Stimulated activated naive CD8-positive, alpha-beta T cell treated with anti-CD3 and anti-CD28 coated beads, Interleukin-15, Interleukin-2, amounts not matched to agents 100 U/mL and 50 U/mL, for 24 hours (primary cell): ENCODE results near the gene ARHGAP21.
A peak's percentile ranks its signal among the peaks of the same experiment; 100 is the strongest.
"Not testable (repeated sequence)": the region's sequence is repeated elsewhere in the genome, so short reads cannot be mapped to it uniquely, and the experiment has no call there.

ENCODE experiments used
- ATAC-seq: fragments of 150-1000 bp; cut with Tn5 transposase; one replicate; pipeline ENCODE4 v1.10.0; 2021
- DNase-seq: peaks from one replicate; pipeline ENCODE4 v3.0.0; 2021

Gene ARHGAP21

DNA sequence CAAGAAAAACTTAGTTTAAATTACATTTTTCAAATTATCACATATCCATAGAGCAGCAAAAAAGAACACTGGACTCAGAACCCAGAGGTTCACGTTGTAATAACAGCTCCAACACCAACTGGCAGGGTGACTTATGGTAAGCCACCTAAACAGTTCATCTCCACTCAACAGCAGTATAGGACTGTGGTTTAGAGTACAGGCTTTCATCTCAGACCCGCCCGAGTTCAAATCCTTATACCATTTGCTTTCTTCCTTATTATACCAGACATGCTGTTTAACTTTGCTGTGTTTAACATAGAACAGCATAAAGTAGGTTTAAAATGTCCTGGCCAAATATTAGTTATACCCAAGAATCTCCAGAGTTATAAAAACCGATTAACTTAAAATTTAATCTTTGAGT is 97.9 kb downstream of the ARHGAP21 start:
- DNase-seq, result no peak
- ATAC-seq, result no peak

DNA sequence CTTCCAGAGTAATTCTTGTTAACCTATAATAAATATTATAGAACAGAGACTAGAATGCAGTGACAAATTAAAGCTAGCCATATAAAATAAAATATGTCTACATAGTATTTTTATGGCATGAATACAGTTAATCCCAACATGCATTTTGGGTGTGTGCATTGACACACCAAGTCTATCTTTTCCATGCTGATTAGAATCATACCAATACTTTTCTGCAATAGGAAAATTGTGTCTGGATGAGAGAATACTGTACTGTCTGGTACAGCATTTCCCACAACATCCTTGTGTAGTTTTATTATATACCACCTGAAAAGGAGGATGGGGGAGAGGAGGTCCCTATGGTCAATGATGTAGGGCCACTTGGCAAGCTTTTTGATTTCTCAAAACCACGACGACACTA is 100.3 kb downstream of the ARHGAP21 start:
- ATAC-seq (no peak), DNase-seq (no peak)

DNA sequence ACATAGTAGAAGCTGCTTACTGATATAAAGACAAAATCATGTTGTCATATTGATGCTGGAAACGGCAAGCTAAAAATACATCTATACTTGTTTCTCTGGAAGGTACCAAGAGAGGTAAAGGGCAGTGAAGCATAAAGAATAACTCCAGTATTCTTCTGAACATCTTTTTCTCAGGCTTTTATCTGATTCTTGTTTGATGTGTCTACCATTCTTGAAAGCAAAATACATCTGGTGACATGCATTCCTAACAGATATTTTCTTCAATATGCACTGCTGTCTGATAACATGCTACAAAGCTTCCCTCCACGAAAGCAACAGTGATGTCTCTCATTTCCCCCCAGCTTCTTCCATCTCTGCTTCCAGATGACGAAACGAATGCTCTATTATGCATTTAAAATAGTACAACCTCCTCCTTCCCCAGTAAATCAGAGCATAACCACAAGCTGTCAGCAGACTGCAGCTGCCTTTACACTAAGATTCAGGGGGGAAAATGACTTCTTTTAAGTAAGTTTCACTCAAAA is 100.8 kb downstream of the ARHGAP21 start:
- DNase-seq, result no peak
- ATAC-seq, result no peak

DNA sequence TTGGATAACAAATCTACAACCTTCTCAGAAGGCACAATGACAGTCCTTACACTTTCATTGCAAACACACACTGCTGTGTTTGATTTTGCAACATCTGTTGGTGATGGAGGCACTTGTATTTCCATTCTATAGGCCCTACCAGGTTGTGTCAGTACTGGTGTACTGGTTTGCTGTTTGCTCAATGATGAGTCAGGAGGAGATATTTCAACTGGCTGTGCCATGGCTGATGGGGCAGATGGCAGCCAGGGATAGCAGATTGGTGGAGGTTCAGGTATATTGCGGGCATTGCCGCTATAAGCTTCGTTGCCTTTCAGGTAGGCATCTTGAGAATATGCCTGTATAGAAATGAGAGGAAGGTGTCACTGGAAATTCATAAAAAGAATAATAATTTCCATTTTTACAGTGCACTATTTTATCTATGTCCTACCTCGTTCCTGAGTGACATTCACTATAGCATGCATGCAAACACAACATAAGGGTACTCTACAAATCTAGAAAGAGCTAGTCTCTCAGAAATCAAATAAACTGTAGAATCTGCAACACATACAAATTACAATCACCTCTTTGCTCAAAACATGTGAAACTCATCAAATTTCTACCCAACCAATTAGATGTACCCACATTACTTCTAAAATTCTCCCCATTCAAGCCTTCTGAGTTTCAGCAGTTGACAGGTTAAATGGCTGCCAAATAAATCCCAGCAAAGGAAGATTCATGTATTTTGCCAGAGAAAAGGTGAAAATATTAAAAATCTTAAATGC is 102.5 kb downstream of the ARHGAP21 start:
- DNase-seq, ATAC-seq: not testable (repeated sequence)

DNA sequence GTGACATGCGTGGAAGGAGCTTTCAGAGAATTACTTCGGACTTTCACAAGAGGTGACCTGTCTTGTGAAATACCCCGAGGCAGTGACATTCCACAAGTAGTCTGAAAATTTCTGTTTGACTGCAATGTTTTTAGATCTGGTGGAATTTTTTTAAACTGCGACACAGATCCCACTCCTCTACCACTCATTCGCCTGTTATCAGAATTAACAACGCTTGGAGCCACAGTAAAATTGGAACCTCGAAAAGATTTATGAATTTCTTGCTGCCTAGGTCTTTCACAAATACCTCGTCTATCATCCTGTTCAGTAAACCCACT is 103.7 kb downstream of the ARHGAP21 start:
- DNase-seq, ATAC-seq: not testable (repeated sequence)

DNA sequence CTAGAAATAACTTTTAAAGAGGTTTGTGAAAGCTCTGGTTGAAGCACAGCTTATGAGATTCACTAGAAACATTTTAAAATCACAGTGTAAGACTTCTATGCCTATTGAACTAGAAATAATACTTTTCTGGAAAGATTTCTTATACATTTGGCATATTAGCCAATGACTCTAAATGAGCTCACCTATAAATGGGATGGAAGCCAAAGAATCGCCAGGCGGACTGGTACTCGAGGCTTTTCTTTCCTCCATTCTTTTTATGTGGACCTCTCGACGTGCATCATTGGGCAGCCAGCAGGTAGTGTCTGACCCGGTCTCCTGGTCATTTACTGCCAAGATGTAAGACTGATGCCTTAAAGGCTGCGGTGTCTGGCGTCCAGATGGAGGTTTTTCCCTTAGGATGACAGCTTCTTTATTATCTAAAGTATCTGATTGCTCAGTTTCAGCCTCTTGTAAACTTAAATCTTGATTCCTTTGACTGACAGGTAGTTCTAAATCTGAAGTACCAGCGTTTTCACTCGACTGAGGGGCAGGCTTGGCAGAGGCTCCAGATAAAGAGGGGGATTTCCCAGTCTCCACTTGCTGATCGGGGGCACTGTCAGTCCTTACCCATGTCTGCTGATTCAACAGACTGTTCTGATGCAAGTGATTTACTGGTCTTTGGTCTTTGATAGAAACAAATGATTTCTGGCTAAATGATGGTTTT is 104.2 kb downstream of the ARHGAP21 start:
- not testable (repeated sequence) for DNase-seq, ATAC-seq

DNA sequence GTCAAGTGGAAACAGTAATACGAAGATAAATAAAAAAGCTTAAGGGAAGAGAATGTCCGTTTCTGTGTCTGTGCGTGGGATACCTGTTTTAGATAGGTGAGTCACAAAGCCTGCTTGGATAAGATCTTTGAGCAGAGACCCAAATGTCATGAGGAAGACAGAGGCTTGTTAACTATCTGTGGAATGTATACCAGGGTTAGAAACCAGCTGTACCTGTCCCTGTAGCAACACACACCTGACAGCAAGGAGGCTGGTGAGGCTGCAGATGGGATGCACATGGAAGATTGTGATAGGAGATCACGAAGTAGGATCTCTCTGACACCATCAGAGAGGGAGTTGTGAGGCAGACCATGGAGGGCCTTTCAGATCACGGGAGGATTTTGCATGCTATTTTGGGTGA is 105.3 kb downstream of the ARHGAP21 start:
- DNase-seq (no peak), ATAC-seq (peak; percentile 42)

DNA sequence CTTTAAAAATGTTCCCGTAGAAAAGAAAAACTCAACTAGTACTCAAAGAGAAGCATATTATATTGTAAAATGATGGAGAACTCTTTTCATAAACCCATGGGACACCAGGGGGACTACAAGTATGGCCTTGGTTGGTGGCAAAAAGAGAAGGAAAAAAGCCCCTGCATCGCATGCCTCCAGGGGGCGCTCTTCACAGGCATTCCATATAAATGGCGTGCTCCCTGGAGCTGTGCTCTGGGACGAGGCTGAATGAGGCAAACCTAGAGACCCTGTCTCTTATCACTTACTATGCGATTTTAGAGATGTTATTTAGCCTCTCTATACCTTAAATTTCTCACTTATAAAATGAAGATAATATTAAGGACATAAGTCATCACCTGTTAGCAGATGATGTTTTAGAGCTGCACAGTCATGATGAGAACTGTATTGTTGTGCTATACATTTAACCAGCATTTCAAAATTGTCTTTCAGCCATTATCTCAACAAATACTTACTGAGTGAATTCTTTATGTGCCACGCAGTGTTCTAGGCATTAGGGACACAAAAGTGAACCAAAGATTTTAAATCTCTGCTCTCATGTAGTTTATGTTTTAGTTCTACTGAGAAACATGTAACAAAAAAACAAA is 105.8 kb downstream of the ARHGAP21 start:
- peak; percentile 35 for ATAC-seq
- peak; percentile 66 for DNase-seq

DNA sequence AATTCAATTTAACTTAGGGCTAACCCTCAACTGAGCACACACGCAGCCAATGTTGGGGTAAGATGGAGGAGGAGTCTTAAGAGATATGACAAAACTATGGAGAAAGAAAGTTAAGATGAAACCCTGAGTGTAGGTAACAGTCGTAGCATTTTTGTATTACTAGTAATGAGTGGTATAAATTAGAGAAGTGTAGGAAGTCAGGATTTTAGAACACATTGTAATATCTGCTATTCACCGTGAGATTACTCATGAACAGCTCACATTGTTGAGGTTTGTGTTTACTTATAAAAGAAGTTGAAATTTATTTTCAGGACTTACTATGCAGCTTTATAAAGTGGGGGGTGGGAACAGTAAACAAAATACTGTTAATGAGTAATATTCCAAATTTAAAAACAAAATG is 107.2 kb downstream of the ARHGAP21 start:
- ATAC-seq (no peak), DNase-seq (no peak)

DNA sequence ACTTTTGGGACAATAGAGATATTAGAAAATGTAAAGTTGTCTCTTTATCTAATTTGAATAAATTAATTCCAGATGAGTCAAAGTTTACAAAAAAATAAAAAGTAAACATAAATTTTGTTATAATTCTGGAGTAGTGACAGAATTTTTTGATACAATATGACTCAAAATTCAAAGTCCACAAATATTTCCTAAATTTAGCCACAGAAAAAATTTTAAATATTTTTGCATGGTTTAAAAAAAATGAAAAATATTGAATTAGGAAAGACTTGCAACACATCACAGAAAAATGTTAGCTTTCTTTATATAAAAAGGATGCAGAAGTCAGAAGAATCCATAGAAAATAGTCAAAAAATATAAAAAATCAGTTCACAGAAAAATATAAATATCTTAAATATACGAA is 117.7 kb downstream of the ARHGAP21 start:
- DNase-seq (no peak), ATAC-seq (no peak)

DNA sequence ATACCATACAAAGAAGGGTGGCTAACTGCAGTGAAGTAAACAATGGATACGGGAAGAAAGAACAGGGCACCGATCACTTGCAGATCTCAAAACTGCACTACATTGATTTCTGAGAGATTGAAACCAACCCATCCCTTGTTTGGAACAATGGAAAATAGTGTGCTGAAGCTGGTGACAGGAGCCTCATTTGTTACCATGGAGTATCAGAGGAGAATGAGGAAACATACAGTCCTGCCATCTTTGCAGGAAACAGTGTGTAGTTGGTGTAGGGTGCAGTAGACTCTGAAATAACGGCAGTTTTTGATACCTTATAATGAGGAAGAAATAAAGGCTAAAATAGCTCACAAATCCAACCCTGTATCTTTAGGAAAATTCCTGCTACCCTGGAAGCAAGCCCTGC is 118.5 kb downstream of the ARHGAP21 start:
- DNase-seq, result no peak
- ATAC-seq, result no peak

DNA sequence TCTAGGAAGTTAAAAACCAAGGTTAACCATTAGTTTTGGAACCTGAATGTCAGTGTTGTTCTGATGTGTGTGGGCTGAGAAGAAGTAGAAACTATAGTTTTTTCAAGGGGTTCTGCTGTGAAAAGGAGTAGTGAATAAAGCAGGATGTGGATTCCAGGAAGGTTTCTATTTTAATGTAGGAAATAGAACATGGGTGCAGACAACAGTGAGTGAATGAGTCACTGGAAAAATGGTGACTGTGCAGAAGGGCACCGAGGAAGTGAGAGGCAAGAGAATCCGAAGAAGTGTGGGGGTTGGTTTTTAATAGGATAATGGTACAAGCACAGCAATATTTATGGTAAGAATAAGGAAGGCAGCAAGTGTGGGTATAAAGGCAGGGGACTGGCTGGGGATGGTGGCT is 120.4 kb downstream of the ARHGAP21 start:
- ATAC-seq, result peak; percentile 85

DNA sequence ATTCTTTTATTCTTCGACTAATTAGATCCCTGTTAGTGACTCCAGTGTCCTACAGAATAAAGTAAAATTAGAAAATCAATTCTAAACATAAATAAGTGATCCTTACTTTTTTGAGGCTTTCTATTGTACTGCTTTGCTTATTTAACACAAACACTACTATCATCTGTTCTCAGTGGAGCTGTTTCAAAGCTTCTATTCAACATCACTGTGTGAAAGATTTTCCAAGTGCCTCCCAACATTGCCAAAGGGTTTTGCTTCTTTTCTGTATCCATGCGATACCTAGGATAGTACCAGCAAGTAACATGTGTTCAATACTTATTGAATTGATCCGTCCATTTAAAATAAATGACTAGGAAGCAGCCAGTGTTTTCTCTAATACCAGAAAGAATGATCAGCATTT is 125.7 kb downstream of the ARHGAP21 start:
- ATAC-seq, result no peak
- DNase-seq, result no peak

More for the DNA sequence above, 120.4 kb downstream of the ARHGAP21 start:
- no peak for DNase-seq

DNA sequence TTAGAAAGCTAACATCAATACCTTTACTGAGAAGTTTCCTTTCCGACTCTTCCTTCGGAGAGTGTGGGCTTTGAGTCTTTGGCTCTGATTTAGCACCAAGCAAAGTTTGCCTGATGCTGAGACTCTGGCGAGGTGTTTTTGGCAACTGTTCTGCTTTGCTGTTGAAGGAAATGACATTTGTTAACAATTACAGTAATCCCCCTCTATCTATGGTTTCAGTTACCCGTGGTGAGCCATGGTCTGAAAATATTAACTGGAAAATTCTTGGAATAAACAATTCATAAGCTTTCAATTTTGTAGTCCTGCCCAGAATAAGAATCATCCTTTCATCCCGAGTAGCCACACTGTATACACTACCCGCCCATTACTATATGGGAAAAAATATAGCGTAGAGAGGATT is 126.3 kb downstream of the ARHGAP21 start:
- ATAC-seq, result no peak
- no peak for DNase-seq

DNA sequence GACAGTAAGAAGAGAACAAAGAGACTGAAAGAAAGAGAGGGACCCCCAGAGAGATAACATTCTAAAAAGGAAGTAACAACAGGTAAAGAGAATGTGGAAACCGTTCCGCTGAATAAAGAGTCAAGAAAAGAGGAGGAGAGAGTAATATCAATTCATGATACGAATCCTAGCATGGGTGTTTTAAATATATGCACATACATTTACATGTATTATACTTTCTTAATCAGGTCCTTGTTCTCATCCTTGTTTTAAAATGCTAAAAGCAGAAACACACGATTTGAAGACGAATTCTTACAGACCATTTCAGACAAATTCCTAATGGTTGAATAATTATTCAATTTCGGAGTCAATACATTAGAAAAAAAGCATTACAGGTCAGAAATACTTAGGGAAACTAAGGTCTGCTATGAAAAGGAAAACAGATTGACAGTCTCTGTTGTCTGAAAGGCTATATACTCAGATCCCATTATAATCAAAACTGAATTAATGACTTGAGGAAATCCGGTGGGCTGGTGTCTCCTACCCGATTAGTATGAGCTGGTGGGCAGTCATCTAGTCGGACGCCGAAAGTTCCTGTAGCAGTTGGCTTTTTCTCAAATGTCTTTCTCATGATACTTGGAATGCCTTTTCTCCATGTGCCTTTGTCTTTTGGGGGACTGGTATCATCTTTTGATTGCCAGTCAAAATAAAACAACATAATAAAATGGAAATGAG is 127.3 kb downstream of the ARHGAP21 start:
- DNase-seq (no peak), ATAC-seq (no peak)

DNA sequence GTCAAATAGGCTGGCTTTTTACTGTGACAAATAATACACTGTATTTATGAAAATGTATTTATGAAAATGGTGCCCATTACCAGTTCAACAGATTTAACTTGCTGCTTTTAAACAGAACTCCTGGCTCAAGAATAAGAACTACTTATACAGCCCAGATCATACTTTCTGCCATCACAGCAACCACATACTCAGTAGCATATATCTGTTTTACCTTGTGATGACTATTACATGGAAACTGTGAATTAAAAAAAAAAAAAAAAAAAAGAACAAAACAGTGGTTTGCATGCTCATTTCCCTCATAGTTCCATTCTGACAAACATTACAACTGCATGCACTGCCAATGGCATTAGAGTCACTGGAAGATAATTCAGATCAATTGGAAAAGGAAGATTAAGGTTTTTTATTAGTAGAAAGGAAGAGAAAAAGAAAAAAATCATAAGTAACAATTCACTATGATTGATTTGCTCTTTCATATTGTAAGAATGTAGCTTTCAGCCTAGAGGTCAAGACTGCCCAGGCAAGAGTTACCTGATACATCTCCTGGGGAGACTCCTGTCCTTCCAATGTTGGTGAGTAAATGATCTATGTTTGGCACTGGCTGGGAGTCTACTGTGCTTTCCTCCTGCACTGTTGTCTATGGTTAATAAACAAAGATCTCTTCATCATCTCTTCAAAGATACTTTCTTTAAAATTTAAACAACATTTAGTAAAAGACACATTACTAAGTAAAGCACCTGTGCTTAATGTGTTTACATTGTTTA is 132.8 kb downstream of the ARHGAP21 start:
- ATAC-seq (peak; percentile 46), DNase-seq (no peak)

DNA sequence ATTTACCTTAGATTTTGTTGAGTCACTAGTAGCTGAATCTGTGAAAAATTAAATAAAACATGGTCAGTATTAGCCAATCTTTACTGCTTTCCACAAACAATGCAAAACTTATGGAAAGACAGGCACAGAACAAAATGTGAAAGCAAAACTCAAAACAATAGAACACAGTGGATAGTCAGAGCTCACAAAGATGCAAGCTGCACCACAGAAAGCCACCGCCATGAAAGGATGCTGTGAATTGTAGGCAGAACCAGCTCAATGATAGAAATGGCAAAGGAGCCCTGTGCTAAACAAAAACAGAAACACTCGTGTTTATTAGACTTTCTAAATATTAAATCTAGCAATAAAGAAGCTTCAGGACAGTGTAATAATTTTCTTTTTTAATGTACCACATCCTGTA is 134.4 kb downstream of the ARHGAP21 start:
- no peak for ATAC-seq
- DNase-seq, result no peak

DNA sequence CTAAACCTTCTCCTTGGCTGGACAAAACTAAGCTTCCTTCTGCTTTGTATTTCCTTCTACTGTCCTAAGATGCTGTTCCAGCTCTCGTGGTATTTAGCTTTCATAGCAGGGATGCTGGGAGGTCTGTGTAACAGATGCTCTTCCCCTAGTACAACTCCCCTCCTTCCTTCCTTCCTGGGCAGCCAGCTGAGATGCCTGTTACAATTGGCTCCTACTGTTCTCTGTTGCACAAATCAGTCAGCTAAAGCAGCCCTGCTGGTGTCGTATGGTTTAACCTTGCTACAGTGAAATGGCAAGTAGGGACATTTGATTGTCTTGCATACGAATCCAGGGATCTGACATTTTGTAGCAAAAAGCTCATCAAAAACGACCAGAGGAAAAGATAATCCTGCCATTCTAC is 143.8 kb downstream of the ARHGAP21 start:
- DNase-seq, result no peak
- no peak for ATAC-seq

DNA sequence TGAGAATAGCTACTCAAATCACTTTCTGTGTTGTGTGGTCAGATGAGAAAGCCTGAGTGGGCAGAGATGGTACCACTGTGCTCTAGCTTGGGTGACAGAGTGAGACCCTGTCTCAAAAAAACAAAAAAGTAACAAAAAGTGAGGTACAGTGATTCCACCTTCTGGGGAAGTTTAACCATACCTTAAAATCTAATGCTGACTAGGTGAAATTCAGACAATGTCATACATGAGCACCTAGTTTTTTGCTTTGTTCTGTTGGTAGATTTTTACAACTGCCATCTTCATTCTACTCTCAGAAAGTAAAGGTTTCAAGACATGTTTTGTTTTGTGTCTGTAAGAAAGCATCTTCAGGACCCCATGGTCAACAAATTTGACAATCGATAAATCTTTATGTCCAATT is 144.2 kb downstream of the ARHGAP21 start:
- ATAC-seq, result no peak
- no peak for DNase-seq

DNA sequence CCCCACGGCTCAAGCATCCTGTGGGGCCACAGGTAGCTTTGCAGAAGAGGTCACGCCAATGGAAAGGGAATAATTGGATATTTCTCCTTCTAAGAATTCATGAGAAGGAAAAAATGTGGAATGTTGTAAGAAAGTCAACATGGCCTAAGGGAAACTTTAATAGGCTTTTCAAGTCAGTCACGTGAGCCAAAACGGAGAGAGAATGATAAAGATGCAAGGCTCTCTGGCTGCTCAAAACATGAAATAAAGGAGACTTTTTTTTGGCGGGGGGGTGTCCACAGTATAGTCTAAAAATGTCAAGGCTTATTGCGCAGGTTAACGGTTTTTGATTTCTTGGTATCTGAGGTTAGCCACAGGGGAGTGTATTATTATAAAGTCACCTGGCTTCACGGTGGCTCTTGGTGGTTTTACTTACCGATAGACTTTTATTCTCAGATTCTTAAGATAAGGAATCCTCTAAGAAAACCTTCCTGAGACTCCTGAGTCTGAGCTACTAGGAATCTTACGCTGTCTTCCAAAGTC is 148.1 kb downstream of the ARHGAP21 start:
- DNase-seq, result no peak
- no peak for ATAC-seq

DNA sequence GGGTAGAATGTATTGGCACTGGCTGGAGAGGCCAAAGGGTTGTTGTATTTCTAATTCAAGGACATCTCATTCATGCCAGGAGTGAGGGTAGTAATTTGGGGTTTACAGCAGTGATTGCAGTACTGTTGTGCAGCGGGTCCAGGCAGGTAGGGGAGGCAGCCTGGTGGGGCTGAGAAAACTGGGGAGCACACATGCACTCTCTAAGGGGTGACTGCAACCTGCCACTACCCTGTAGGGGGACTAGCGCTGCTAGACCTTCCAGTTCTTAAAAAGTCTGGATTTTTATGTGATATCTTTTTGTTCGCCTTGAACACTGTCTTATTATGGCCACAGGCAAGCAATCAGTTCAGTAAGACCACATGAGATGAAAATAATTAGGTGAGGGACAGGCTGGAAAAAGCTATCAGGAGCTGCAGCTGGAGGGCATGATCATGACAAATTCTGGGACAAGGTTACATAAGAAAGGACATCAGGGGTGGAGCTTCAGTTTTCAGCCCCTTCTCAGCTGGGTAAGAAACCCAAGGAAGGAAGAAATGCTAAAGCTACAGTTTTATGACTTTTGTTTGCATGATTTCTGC is 149.0 kb downstream of the ARHGAP21 start:
- ATAC-seq (no peak), DNase-seq (no peak)
